Left ventricle myocardium inferior (tissue), 1 donor: Measurements from ENCODE around the gene CPA1. TPM values are rescaled to one million over a fixed set of nuclear protein-coding genes. Genes with fewer than 3 reads are reported as not detected.

Experiments
- DNase-seq: peaks from one replicate; pipeline ENCODE4 v3.0.0-alpha.2; 2020
- H3K27ac ChIP-seq: fragments of 200-600 bp; replicated peaks from 2 replicates; pipeline ENCODE4 v1.8.0; 2021
- H3K27me3 ChIP-seq: fragments of 200-600 bp; 2 replicates; pipeline ENCODE4 v1.8.0; 2021; ENCODE audit warnings: low read depth
- H3K36me3 ChIP-seq: fragments of 200-600 bp; 2 replicates; pipeline ENCODE4 v1.8.0; 2021
- H3K4me1 ChIP-seq: fragments of 200-600 bp; 2 replicates; pipeline ENCODE4 v1.8.0; 2021
- H3K4me3 ChIP-seq: fragments of 200-600 bp; 2 replicates; pipeline ENCODE4 v1.8.0; 2021; ENCODE audit warnings: mild to moderate bottlenecking, moderate library complexity
- H3K9me3 ChIP-seq: fragments of 200-600 bp; replicated peaks from 2 replicates; pipeline ENCODE4 v1.8.0; 2021
- intact Hi-C: fragments of 100-400 bp; cut with micrococcal nuclease; formaldehyde crosslinking; loops from one replicate; pipeline ENCODE4 v1.11.0; 2022
- total RNA-seq: library from RNA; stranded (reverse); fragmentation: NEBNext Ultra II Directional; extraction: Animal tissue kit (Norgen Biotek cat#: 25700); gene quantifications from one replicate; pipeline ENCODE4 v1.2.1, GENCODE V29; 2021
- TF ChIP-seq, protein P1 (sequence below): fragments of 200-600 bp; IDR thresholded peaks from 2 replicates; pipeline ENCODE4 v1.8.0; 2021; ENCODE audit warnings: antibody characterized with exemption, mild to moderate bottlenecking, borderline replicate concordance
- donor health status: DM: no; HTN: yes; CAD: no; lungs with severe emphysema.

CPA1 gene
- total RNA-seq, 1 donor from 2014 or later, result not detected

DNA sequence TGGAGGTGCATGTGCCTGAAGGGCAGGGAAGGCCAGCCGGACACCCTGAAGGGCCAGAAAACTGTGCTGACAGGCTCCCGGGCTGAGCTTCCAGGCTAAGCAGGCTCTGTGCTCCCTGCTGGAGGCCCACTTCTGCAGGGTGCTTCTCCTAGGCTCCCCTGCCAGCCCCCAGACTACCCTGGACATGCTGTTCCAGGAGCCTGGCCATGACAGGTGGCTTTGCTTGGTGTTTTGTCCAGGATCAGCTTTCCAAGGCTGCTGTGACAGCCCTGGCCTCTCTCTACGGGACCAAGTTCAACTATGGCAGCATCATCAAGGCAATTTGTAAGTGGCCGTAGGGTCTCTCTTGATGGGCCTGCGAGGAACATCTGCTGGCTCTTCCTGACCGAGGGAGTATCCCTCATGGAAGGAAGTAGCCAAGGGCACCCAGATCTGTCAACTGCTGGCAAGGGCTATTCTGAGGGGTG, 5.3 kb downstream of the CPA1 start:
- H3K4me1 ChIP-seq, result no peaks in the 10 kb centered on the region
- TF ChIP-seq, protein P1, sequence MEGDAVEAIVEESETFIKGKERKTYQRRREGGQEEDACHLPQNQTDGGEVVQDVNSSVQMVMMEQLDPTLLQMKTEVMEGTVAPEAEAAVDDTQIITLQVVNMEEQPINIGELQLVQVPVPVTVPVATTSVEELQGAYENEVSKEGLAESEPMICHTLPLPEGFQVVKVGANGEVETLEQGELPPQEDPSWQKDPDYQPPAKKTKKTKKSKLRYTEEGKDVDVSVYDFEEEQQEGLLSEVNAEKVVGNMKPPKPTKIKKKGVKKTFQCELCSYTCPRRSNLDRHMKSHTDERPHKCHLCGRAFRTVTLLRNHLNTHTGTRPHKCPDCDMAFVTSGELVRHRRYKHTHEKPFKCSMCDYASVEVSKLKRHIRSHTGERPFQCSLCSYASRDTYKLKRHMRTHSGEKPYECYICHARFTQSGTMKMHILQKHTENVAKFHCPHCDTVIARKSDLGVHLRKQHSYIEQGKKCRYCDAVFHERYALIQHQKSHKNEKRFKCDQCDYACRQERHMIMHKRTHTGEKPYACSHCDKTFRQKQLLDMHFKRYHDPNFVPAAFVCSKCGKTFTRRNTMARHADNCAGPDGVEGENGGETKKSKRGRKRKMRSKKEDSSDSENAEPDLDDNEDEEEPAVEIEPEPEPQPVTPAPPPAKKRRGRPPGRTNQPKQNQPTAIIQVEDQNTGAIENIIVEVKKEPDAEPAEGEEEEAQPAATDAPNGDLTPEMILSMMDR, result no peak

DNA sequence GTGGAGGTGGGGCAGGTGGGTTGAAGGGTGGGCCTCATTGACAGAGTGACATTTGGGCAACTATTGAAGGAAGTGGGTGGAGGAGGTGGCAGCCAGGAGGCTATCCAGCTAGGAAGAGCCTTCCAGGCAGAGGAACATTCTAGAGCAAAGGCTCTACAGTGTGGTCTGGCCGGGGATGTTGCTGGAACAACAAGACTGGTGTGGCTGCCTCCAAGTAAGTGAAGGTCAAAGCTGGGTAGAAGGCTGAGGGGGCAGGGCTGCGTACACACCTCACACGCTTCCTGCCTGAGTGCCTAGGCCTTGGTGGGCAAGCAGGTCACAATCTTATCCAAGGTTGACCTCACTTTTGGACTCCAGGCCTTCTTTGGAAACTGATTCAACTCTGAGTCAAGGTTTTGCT, 6.6 kb downstream of the CPA1 start:
- H3K27ac ChIP-seq, result no peak overlapping the region
- DNase-seq, result no peak

More for the DNA sequence above, 5.3 kb downstream of the CPA1 start:
- Histone ChIP-seq H3K36me3 (no peaks in the 10 kb centered on the region), H3K4me3 (no peak overlapping the region), H3K27ac (no peak overlapping the region), H3K27me3 (peaks cover 19% of the 10 kb centered on the region), H3K9me3 (peaks cover 10% of the 10 kb centered on the region)
- DNase-seq, result no peak
- intact Hi-C loops, result no loop called here

DNA sequence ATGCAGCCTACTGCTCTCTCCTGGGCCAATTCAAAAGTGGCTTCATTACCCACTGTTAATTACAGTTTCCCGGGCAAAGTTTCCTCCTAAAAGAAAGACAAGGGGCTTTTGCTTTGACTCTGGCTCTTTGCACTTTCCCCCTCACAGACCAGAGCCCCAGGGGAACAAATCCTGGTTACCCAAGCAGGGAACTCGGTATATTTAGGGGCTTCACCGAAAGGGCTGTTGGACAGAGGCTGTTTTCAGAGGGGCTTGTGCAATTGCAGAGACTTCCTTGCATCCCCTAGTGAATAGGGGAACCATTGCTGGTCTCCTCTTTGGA, 7.0 kb downstream of the CPA1 start:
- H3K4me3 ChIP-seq, result no peak overlapping the region
- TF ChIP-seq, protein P1, result no peak
- H3K9me3 ChIP-seq, result peaks cover 10% of the 10 kb centered on the region
- H3K27ac ChIP-seq, result no peak overlapping the region
- H3K36me3 ChIP-seq, result no peaks in the 10 kb centered on the region
- no peaks in the 10 kb centered on the region for H3K4me1 ChIP-seq
- intact Hi-C loops, result no loop called here
- no peak for DNase-seq
- H3K27me3 ChIP-seq, result peaks cover 8% of the 10 kb centered on the region

More for the DNA sequence above, 6.6 kb downstream of the CPA1 start:
- intact Hi-C loops, result no loop called here
- H3K27me3 ChIP-seq, result peaks cover 8% of the 10 kb centered on the region
- H3K4me1 ChIP-seq, result no peaks in the 10 kb centered on the region
- H3K36me3 ChIP-seq, result no peaks in the 10 kb centered on the region
- TF ChIP-seq, protein P1, result no peak
- H3K9me3 ChIP-seq, result peaks cover 10% of the 10 kb centered on the region
- H3K4me3 ChIP-seq, result no peak overlapping the region

DNA sequence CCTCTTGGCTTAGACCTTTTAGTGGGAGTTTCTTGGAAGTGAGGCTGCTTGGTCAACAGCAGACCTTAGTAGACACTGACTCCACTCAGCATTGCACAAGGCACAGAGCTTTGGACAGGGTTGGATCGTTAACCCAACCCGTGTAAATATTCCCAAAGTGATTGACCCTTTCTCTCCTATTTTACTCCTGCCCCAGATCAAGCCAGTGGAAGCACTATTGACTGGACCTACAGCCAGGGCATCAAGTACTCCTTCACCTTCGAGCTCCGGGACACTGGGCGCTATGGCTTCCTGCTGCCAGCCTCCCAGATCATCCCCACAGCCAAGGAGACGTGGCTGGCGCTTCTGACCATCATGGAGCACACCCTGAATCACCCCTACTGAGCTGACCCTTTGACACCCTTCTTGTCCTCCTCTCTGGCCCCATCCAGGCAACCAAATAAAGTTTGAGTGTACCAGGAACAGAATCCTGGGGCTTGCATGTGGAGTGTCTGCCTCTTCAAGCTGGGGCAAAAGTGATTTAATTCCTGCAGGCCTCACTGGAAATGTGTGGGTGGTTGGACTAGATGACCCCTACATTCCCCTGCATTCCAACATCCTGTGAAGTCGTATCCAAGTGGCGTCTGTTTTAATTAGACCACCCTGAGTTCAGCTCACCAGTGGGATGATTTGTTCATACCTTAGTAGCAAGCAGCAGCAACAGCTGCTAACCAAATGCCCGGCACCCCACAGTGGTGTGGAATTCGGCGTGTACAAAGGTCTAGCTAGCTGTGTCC, 7.5 kb downstream of the CPA1 start:
- no peak overlapping the region for H3K27ac ChIP-seq
- no peak for DNase-seq
- H3K36me3 ChIP-seq, result no peaks in the 10 kb centered on the region
- TF ChIP-seq, protein P1, result no peak
- no peak overlapping the region for H3K4me3 ChIP-seq
- peaks cover 10% of the 10 kb centered on the region for H3K9me3 ChIP-seq
- peaks cover 5% of the 10 kb centered on the region for H3K4me1 ChIP-seq
- intact Hi-C loops, result no loop called here
- H3K27me3 ChIP-seq, result peaks cover 8% of the 10 kb centered on the region

DNA sequence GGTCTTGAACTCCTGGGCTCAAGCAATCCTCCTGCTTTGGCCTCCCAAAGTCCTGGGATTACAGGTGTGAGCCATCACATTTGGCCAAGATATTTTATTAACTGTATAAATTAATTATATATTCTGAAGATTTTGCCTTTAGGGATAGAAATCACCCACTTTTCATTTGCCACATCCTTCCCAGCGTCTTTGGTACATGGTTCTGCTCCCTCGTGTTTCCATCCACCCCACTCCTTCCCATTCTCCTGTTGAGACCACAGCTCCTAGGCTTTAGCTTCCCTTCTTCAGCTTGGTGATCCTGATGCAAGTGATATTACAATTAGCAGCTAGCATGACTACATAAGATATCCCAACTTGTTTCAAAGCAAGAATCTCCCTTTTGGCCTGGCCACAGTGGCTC, 8.4 kb downstream of the CPA1 start:
- no peak for DNase-seq
- Histone ChIP-seq H3K4me1 (peaks cover 10% of the 10 kb centered on the region), H3K36me3 (no peaks in the 10 kb centered on the region), H3K27ac (no peak overlapping the region), H3K9me3 (peaks cover 10% of the 10 kb centered on the region), H3K27me3 (peaks cover under 1% of the 10 kb centered on the region), H3K4me3 (no peak overlapping the region)
- intact Hi-C loops, result no loop called here
- TF ChIP-seq, protein P1, result no peak
